HFF-Myc (cell line): Measurements from ENCODE around the gene BMP4.

ENCODE experiments used
- DNase-seq: peaks from one replicate; pipeline ENCODE4 v3.0.0-alpha.2; 2011; ENCODE audit warnings: low read depth; ENCODE audit errors: extremely low read depth
- H3K4me3 ChIP-seq: replicated peaks from 2 replicates; pipeline ENCODE4 v1.5.1; 2011; ENCODE audit warnings: low read depth, mild to moderate bottlenecking, control low read depth, low read length
- CTCF ChIP-seq: IDR thresholded peaks from 2 replicates; pipeline ENCODE4 v1.5.1; 2012; ENCODE audit warnings: mild to moderate bottlenecking, low read depth, low read length, control low read depth; ENCODE audit errors: missing control alignments

BMP4 gene

GRCh38 chr14:53968726-53969125 lies 12.1 kb upstream of the BMP4 start:
- TF ChIP-seq CTCF = no peak
- DNase-seq = no peak
- H3K4me3 ChIP-seq = no peak overlapping the region

- no peak overlapping the region for H3K4me3 ChIP-seq
- TF ChIP-seq CTCF = no peak
- no peak for DNase-seq
Measured at GRCh38 chr14:53967606-53968005, 11.0 kb upstream of the BMP4 start.

- no peak for DNase-seq
- no peak for TF ChIP-seq CTCF
- H3K4me3 ChIP-seq = no peak overlapping the region
Measured at GRCh38 chr14:53964249-53964648, 7.6 kb upstream of the BMP4 start.

- peak overlapping the region; percentile 23 for H3K4me3 ChIP-seq
- TF ChIP-seq CTCF = peak; percentile 25
- DNase-seq = no peak
Measured at GRCh38 chr14:53963320-53964227, 6.9 kb upstream of the BMP4 start.

GRCh38 chr14:53962953-53963319 lies 6.3 kb upstream of the BMP4 start:
- no peak overlapping the region; the same call in 1 of the 2 replicates for H3K4me3 ChIP-seq
- TF ChIP-seq CTCF = no peak

GRCh38 chr14:53958628-53959027 lies 2.0 kb upstream of the BMP4 start:
- H3K4me3 ChIP-seq = no peak overlapping the region
- no peak for DNase-seq
- no peak for TF ChIP-seq CTCF

More at GRCh38 chr14:53962953-53963319, 6.3 kb upstream of the BMP4 start:
- DNase-seq = no peak

- DNase-seq = no peak
- TF ChIP-seq CTCF = no peak
- no peak overlapping the region for H3K4me3 ChIP-seq
Measured at GRCh38 chr14:53957739-53958138, 1.1 kb upstream of the BMP4 start.
